Fibroblast of lung (primary cell): ENCODE data around the gene CELA1.

Experiments used
- CTCF ChIP-seq, 2 donors: IDR thresholded peaks in 1 of 2; conservative IDR thresholded peaks in 1 of 2; 1 replicate in 1 of 2; 2 replicates in 1 of 2; pipeline ENCODE4 v1.5.1; 2011 to 2012; ENCODE audit warnings: low read length in 2 of 2, control low read depth in 1 of 2, inconsistent platforms in 1 of 2, low read depth in 1 of 2, mild to moderate bottlenecking in 1 of 2
- EZH2 ChIP-seq: IDR thresholded peaks from 2 replicates; pipeline ENCODE4 v1.5.1; 2012; ENCODE audit warnings: low read length, control low read depth, mild to moderate bottlenecking; ENCODE audit errors: missing control alignments

DNA sequence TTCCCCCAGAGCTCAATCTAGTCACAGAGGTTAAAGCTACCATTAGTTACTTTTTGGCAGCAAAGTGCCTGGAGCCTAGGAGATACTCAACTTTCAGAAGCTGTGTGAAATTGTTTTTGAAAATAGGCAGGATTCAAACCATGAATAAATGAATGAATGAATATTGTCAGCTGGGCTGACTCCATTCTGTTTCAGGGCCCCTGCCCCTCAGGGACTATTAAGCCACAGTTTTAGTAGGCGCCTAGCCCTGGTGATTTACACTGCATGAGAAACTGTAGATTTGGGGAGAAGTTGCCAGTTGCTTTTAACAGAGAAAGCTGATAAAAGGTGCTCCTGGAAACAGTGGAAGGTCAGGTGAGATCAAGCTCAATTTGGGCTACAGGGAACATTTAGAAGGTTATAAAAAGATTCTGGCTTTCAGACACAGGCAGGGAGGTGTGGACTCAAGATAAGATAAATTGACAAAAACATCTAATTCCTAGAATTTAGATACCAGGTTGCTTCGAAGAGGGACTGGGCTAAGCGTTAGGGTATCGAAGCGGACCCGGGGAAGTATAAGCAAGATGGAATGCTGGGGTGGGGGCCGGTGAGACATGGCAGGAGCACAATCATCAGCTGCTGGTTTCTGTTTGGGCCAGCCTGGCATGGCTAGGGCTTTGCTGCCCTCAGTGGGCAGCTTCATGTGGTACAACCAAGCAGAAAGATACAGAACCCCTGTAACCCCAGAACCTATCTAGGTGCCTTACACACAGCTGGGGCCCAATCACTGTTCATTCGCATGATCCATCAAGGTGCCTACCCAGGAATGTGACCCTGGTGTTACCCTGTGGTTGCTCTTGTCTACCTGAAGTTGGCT, 14.9 kb upstream of the CELA1 start:
- no peak for TF ChIP-seq CTCF (conservative IDR thresholded peaks at IDR 0.05 in 1 of 2, IDR thresholded peaks at IDR 0.05 in 1 of 2; ENCODE audit: low read depth in 1 of 2, low read length in 2 of 2)
- TF ChIP-seq EZH2 = no peak
